Measurements from ENCODE around the gene EIF3K.

EIF3K gene

GRCh38 chr19:38579304-38579703 lies 39.7 kb upstream of the EIF3K start:
- TF ChIP-seq CEBPB (IDR thresholded peaks at IDR 0.05): peak; percentile 95
- peak; percentile 43; the same call in 1 of the 2 replicates for TF ChIP-seq TEAD4 (IDR thresholded peaks at IDR 0.05)

- TF ChIP-seq ZBTB7A (IDR thresholded peaks at IDR 0.05; ENCODE audit: low read depth) (no peak), USF1 (IDR thresholded peaks at IDR 0.05) (no peak), EP300 (IDR thresholded peaks at IDR 0.05; ENCODE audit: borderline replicate concordance) (no peak), TCF12 (IDR thresholded peaks at IDR 0.05; ENCODE audit: low read depth) (no peak), EGR1 (IDR thresholded peaks at IDR 0.05) (no peak), REST (IDR thresholded peaks at IDR 0.05; ENCODE audit: low read depth) (no peak), RAD21 (IDR thresholded peaks at IDR 0.05; ENCODE audit: low read depth) (no peak), CEBPB (IDR thresholded peaks at IDR 0.05) (no peak), TAF1 (IDR thresholded peaks at IDR 0.05; ENCODE audit: low read depth) (no peak), MAX (IDR thresholded peaks at IDR 0.05) (no peak)
These were observed 38.9 kb upstream of the EIF3K start for GRCh38 chr19:38580080-38580479.

- TF ChIP-seq TEAD4 (IDR thresholded peaks at IDR 0.05): no peak
- no peak for TF ChIP-seq YY1 (IDR thresholded peaks at IDR 0.05; ENCODE audit: low read depth)
- TF ChIP-seq CEBPB (IDR thresholded peaks at IDR 0.05): no peak
- no peak for TF ChIP-seq FOXM1 (IDR thresholded peaks at IDR 0.05; ENCODE audit: borderline replicate concordance, low read depth)
- no peak for TF ChIP-seq REST (IDR thresholded peaks at IDR 0.05; ENCODE audit: low read depth)
- TF ChIP-seq TAF1 (IDR thresholded peaks at IDR 0.05; ENCODE audit: low read depth): no peak
These were observed 35.6 kb upstream of the EIF3K start for GRCh38 chr19:38583219-38583984.

- TF ChIP-seq USF1 (IDR thresholded peaks at IDR 0.05) (no peak), EGR1 (IDR thresholded peaks at IDR 0.05) (no peak), TEAD4 (IDR thresholded peaks at IDR 0.05) (no peak), YY1 (IDR thresholded peaks at IDR 0.05; ENCODE audit: low read depth) (no peak), NFIC (IDR thresholded peaks at IDR 0.05) (no peak), TAF1 (IDR thresholded peaks at IDR 0.05; ENCODE audit: low read depth) (no peak), ZBTB7A (IDR thresholded peaks at IDR 0.05; ENCODE audit: low read depth) (no peak), RAD21 (IDR thresholded peaks at IDR 0.05; ENCODE audit: low read depth) (no peak)
These were observed 35.0 kb upstream of the EIF3K start for GRCh38 chr19:38583985-38584305.

- TF ChIP-seq TEAD4 (IDR thresholded peaks at IDR 0.05) (no peak), USF1 (IDR thresholded peaks at IDR 0.05) (no peak), RAD21 (IDR thresholded peaks at IDR 0.05; ENCODE audit: low read depth) (no peak), CREB1 (IDR thresholded peaks at IDR 0.05; ENCODE audit: low read depth) (no peak), FOXM1 (IDR thresholded peaks at IDR 0.05; ENCODE audit: borderline replicate concordance, low read depth) (no peak), TAF1 (IDR thresholded peaks at IDR 0.05; ENCODE audit: low read depth) (no peak), NFIC (IDR thresholded peaks at IDR 0.05) (no peak), ZBTB7A (IDR thresholded peaks at IDR 0.05; ENCODE audit: low read depth) (no peak), TCF12 (IDR thresholded peaks at IDR 0.05; ENCODE audit: low read depth) (no peak), EGR1 (IDR thresholded peaks at IDR 0.05) (no peak), YY1 (IDR thresholded peaks at IDR 0.05; ENCODE audit: low read depth) (no peak), REST (IDR thresholded peaks at IDR 0.05; ENCODE audit: low read depth) (no peak)
These were observed 31.4 kb upstream of the EIF3K start for GRCh38 chr19:38587562-38587961.

Data from Ishikawa (cell line).